Activated CD8-positive, alpha-beta memory T cell treated with anti-CD3 and anti-CD28 coated beads for 48 hours (primary cell): Measurements from ENCODE around the gene LCK.

Experiments
- DNase-seq, 3 experiments: peaks; one replicate each; pipeline ENCODE4 v3.0.0-alpha.2; 2020; ENCODE audit warnings: low read depth in 2 of 3, low spot score in 2 of 3

LCK gene

DNA sequence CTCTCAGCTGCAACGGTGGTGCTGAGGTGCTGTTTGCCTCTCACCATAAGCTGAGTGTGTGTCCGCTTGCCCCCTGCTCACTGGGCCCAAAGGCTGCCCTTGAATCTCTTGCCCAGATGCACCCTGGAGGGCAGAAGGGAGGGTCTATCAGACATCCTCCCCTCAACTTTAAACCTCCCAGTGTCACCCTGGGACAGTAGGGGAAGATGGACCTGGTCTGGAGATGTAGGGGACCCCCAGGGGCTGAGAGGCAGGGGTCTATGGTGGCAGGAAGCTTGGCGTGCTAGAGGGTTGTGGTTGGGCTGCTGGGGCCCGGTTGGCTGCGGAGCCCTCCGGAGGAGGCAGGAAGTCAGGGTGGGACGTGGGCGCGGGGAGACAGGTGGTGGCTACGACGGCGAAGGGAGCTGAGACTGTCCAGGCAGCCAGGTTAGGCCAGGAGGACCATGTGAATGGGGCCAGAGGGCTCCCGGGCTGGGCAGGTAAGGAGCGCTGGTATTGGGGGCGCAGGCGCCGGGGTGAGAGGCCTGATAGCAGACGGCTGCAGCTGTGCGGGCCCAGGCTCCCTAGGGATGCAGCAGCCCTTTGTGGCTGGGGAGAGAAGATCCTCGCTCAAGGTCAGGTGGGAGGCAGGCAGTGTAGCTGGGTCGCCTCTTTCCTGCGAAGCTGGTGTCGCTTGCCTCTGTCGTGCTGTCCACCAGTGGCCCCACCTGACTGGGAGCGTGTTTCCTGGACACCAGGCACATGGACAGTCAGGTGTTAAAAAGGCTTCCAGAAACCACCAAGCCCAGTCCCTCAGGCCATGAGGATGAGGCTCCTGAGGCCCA lies at the start of gene LCK:
LCK (plus strand) TSS at position 373 of the 824 bp plus-strand sequence. CDS start 23,065 bp downstream, outside the sequence.
- peak; percentile 59 to 69 (median 60) for DNase-seq

DNA sequence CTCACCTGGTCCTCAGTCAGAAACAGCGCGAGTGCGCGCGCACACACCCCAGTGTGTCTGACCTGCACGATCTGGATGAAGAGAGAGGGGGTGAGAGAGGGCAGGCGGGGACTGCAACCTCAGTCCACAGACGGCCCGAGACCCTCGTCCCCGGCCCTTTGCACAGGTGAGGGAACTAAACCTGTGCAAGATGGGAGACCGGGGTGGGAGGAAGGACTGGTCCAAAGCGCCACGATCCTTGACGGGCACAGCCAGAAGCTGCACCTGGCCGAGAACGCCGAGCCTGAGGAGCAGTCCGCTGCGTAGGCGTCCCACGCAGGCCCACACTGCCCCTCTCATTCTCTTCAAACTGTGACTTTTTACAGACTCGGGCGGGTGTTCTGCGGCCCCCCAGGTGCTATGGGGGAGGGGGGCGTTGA lies 46.1 kb upstream of the LCK start:
- DNase-seq = no peak

DNA sequence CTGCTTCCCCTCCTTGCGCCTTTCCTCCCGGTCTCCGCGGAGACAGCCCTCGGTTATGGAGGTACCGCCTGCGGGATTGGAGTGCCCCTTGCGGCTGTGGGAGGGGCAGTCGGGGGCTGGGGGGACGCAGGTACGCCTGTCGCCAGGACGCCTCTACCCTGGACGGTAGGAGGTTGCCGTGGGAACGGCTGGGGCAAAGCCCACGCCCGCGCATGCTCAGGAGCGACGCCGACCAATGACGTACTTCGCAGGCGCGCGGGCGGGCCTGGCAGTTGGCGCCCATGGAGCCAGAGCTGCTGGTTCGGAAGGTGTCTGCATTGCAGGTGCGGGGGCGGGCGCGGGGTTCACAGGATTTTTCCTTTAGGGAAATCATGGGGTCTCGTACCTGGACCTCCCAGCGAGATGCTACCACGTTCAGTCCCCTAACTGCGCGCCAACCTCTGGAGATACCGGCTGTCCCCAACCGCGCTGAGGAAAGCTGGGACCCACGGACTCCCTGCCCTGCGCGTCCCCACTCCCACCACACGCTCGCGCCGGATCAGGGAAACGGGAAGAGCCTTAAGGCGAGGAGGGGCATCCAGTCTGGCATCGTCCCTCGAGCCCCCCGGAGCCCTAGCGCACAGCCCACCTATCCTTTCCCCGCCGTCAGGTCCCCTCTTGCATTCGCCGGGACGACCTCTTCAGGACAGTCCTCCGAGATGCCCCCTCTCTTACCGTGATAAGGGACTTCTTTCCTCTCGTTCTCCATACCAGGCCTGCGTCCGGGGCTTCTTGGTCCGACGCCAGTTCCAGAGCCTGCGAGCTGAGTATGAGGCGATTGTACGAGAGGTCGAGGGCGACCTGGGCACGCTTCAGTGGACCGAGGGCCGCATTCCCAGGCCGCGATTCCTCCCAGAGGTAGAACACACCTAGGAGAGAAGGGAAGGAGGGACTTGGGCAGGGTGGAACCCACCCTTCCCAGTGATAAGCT lies 45.4 kb upstream of the LCK start, which contains the start of gene IQCC:
IQCC (plus strand) TSS at position 271 of the 970 bp plus-strand sequence; CDS start at position 282, 11 bp downstream.
- DNase-seq = peak; percentile 76 to 78 (median 77)

DNA sequence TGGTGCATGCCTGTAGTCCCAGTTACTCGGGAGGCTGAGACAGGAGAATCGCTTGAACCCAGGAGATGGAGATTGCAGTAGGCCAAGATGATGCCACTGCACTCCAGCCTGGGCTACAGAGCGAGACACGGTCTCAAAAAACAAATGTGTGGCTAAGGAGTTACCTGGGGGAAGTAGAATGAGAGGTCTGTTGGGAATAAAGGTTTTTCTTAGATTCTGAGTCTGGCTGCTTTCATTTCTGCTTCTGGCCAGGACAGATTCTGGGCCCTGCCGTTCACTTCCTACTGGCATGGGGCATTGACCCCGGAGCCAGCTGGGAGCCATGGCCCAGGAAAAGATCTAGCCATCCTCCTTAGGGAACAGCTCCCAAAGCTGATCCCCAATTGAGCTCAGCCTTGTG lies 42.6 kb upstream of the LCK start:
- no peak for DNase-seq

DNA sequence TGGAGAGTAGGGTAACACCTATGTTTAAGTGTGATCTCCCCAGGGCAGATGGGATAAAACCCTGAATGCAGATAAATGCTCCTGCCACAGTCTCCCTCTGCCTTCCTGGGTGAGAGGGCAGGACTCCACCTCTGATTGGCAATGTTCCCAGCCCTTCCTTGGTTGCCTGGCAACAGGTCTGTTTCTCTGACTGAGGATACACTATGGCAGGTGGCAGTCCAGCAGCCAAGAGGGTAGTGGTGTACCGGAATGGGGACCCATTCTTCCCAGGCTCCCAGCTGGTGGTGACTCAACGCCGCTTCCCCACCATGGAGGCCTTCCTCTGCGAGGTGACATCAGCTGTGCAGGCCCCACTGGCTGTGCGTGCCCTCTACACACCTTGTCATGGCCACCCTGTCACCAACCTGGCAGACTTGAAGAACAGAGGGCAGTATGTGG lies 42.2 kb upstream of the LCK start, which contains the start of gene DCDC2B:
DCDC2B (plus strand) TSS at position 199 of the 438 bp plus-strand sequence; CDS start at position 204, 5 bp downstream.
- DNase-seq = no peak

DNA sequence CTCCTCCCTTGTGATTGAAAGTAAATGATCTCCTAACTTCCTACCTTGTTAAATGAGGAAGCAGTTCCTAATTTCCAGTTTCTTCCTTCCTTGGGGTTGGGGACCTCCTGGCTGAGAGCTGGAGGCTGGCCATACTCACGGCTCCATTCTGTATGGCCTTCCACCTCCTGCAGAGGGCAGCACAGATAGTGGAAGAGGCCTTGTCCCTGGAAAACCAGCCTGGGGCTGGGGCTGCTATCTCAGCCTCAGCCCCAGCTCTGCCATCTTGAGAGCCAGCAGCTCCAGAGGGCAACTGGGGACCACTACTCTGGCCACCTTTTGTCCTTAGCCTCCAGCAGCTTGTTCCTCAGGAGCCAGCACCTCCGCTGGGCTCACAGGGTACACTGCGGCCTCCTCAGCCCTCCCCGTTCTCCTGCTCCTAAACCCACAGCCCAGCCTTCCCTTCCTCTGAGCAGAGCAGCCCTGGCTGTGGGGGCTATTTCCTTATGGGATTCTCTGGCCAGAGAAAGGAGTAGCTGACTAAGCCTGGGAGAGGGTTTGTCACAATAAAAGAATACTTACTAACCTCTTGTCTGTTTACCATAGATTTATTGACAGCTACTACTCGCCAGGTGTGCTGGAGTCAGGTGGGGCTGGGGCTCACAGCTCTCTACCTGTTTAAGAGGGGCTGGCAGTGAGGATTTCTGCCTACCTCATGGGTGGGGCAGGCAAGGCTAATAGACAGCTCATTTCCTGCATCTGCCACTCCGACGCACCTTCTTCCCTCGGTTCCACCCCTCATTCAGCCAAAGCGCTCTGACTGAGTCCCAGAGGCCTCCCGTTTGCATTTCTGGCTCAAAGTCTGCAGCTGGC lies 35.2 kb upstream of the LCK start:
- no peak for DNase-seq

DNA sequence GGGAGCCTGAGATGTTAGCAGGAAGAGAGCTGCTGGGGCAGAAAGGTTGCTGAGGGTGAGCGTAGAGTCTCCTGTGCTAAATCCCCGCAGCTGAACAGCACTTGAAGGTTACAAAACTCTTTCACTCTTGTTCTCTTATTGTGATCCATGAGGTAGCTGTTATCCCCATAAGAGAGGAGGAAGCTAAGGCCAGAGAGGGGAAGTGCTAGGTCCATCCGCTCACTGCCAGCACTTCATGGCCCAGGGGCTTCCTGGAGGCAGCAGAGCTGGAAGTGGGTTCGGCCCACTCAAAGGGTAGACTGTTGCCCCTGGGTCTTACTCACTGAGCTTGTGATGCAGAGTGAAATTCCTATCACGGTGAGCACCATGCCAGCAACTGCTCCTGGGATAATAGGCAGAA lies 34.5 kb upstream of the LCK start:
- no peak for DNase-seq

DNA sequence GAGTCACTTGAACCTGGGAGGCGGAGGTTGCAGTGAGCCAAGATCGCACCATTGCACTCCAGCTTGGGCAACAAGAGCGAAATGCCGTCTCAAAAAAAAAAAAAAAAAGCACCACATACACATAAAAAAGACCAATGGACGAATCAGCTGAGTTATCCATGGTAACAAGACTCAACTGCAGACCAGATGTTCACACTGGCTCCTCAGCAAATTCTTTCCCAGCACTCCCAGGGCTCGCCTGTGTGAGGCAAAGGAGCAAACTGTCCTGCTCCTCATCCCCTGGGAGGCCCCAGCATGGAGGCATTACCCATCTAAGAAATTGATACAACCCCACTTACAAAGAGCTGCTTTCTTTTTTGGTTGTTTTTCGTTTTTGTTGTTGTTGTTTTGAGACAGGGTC lies 32.0 kb upstream of the LCK start:
- no peak for DNase-seq

DNA sequence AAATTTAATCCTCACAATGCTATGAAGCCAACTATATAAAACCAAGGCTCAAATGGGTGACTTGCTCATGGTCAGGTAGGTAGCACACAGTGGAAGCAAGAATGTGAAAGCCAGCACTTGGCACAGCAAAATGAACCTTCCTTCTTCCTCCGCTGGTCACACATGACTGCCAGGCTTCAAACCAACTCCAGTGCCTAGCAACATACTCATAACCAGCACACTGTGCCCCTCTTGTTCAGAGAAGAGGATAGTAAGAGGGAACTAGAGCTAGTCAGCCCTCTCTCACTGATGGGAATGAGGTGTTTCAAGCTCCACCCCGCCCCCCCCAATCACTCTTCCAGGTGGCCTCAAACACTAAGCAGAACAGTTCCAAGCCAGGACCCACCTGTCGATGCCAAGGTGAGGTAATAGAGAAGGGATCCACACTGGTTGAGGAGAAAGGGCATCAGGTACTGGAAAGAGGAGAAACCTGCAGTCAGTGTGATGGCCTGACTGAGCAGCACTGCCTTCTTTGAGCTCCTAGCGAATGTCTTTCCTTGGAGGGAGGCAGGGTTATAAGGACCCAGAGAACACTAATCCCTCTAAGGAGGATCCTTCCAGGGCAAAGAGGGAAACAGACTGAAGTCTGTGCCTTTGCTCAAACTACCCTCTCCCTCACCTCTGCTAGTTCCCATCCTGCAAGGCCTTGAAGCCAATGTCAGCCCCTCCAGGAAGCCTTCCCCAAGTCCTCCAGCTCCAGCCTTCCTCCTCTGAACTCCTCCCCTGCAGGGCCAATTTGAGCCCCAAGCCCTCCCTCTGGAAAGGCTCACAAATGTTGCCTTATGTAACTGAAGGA lies 30.1 kb upstream of the LCK start:
- no peak for DNase-seq

DNA sequence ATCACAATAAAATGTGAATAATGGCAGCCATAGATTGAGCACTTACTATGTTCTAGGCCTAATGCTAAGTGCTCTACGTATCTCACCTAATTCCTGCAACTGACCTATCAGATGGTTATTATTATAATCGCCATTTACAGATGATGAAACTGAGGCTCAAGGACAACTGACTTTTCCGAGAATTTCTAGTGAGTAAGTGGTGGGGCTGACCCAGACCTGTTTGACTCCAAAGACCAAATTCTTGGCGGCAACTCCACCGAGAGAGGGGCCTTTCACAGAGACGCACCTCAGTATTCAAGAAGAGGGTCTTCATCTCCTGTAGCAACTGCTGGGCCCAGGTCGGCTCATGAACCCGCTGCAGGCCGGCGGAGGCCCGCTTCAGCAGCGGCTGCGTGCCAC lies 29.5 kb upstream of the LCK start:
- no peak for DNase-seq

DNA sequence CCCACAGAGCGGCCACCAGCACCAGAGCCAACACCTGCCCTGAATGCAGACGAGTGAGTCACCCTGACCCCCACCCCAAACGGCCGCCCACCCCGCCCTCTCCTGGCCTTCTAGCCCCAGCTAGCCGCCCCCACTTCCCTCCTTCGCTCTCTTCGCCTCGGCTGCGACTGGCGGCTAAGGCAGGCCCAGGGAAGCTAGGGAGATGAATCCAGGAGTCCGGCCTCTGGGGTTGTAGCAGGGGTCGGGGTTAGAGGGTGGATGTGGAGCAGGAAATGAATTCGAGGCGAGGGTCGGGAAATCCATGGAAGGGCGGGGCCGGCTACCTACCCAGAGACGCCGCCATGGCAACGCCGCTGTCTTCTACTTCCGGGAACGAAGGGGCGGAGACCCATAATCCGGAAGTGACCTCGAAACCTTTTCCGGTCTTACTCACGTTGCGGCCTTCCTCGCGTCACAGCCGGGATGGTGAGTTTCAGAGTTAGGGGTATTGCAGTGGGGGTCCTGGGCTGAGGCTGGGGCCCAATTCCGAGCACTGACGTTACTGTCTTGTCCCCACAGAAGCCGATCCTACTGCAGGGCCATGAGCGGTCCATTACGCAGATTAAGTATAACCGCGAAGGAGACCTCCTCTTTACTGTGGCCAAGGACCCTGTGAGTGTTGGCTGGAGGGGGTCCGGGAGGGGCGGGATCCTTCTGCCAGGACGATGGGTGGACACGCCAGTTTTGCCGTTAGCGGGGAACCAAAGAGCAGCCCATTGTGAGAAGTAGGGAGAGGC lies 28.9 kb upstream of the LCK start, which contains the start of the genes EIF3I and TMEM234:
EIF3I (plus strand) TSS at position 428 of the 776 bp plus-strand sequence; CDS start at position 463, 35 bp downstream.
TMEM234 (minus strand) TSS at position 374 of the 776 bp plus-strand sequence; CDS start at position 343, 31 bp downstream.
- DNase-seq = peak; percentile 72 to 75 (median 72)

DNA sequence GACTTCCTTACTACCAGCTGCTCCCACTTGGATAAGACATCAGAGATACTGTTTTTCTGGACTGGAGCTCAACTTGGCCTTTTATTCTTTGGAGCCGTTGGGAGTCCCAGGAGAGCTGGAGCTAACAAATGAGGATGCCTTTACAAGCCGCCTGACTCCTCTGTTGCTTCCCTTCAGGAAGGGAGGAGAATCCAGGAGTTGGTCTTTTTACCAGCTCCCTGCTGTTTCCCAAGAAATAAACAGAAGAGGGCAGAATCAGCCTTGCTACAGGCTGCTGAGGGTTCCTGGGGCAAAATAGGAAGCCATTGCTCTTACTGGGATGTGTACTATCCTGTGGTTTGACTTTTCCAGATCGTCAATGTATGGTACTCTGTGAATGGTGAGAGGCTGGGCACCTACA lies 27.4 kb upstream of the LCK start:
- no peak for DNase-seq

DNA sequence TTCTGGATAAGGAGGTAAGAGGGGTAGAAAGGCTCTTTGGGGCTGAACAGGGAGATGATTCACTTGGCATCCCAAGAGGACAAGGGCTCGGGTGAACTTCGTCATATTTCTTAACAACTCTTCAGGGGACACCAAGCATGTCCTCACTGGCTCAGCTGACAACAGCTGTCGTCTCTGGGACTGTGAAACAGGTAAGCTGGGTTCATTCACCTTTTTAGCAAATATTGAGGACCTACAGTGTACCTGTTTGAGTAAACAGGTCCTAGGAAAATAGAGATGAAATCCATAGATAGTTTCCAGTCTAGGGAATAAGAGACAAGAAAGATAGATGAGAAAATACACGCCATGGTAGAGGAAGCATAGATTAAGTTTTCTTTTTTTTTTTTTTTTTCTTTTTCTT lies 26.8 kb upstream of the LCK start:
- DNase-seq = no peak

DNA sequence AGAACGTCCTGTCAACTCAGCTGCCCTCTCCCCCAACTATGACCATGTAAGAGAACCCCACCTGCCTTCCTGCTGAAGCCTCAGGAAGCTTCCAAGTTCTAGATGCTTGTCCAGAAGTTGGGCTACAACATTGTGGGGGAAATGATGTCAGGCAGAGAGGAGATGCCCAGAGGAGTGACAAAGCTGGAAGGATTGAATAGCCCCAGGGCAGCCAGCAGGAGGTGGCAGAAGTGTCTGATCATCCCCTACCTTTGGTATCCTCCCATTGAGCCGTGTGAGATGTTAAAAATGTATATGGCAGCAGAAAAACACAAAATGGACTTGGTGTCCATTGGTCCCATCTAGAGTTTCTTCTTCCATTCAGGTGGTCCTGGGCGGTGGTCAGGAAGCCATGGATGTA lies 22.3 kb upstream of the LCK start:
- DNase-seq = no peak

DNA sequence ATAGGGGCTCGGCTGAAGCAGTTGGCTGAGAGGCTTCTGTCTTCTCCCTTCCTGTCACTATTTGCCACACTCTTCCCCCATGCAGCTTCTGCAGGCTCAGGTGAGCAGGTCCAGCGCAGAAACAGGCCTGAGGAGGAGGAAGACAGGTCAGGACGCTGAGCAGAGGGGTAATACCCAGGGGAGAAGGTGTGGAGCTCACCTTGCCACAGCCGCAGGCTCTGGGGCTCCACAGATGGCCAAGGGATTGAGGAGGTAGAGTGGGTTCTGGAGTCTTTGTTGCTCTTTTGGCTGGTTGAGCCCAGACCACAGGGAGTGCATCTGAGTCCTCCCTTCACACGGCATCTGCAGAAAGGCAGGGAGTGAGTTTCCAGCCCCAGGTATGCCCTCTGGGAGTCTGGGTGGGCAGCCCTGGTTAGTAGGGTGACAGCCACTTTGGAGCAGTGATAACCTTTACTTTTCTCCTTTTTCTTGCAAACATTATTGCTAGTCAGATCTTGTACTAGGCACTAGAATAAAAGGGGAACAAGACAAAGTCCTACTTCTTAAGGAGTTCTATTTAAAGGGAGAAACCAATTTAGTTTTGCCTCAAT lies 19.1 kb upstream of the LCK start:
- no peak for DNase-seq

DNA sequence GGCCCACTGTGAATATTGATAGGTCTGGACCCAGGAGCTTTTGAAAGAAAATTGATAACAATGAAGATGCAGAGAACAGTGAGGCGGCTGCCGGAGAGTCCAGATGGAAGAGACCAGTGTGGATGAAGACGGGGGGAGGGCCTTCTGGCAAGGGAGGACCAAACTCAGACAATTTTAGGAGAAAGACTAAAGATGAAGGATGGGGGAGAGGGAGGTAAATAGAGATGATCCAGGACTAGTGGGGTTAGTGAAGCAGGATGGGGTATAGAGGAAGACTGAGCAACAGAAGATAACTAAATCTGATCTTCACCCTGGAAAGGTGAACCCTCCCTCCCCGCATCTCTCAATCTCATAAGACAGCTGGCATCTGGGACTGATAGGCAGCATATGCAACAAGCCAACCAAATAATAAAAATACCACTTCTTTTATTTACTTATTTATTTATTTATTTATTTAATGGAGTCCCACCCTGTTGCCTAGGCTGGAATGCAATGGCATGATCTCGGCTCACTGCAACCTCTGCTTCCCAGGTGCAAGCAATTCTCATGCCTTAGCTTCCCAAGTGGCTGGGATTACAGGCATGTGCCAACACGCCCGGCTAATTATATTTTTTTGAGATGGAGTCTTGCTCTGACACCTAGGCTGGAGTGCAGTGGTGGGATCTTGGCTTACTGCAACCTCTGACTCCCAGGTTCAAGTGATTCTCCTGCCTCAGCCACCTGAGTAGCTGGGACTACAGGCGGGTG lies 18.3 kb upstream of the LCK start:
- DNase-seq = no peak

DNA sequence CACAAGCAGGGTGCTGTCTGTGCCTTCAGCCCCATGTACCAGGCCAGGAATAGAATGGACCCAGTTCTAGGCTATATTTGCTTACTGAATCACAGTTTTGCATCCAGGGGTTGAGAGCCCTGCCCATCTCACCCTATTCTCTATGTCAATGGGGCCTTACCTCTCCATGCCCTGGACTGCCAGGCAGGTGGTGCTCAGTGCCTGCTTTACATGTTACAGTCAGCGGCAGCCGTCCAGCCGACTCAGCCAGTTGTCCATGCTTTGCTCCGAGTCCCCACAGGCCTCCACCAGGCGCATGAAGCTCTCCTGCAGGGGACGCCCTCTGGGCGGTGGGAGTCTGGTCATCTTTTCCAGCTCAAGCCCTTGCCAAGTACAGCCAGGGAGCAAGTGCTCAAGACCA lies 16.3 kb upstream of the LCK start:
- no peak for DNase-seq

DNA sequence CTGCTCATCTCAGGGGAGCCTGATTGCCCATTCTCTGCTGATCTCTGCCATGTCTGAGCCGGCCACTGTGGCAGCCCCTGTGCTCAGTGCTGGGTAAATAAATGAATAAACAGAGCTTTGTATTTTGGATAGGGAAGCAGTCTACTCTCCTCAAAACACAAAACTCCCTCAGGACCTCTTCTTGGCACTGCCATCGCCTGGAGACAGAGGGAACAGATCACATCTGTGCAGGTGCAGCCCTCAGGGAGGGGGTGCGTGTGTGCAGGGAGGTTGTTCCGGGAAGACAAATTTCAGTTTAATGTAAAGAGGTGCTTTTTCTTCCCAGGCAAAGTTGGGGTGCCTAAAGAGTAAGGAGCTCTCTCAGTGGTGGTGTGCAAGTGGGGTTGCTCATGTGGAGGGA lies 11.7 kb upstream of the LCK start:
- DNase-seq = no peak
